GOT3 (cell line): ENCODE data around the gene ARHGAP21.

Experiments used
- DNase-seq: peaks from one replicate; lab custom pipeline; 2025; ENCODE audit warnings: mixed read lengths; lab: John Stamatoyannopoulos, UW

ARHGAP21 gene

DNA sequence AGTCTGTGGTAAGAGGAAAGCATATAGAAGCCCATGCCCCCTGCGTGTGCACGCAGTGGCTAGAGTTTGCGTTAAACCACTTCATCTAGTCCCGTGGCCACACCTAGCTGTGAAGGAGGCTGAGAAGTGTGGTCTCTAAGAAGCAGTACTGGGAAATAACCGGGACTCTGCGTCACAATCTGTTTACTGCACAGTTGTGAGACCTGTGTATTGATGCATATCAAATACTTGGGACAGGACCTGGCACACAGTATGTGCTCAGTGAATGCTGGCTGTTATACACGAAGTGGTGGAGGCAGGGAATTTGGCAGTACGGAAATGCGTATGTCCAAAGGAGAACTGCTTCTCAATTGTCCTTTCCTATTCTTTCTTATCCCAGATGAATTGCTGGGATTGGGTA is 149.5 kb downstream of the ARHGAP21 start:
- no peak for DNase-seq

DNA sequence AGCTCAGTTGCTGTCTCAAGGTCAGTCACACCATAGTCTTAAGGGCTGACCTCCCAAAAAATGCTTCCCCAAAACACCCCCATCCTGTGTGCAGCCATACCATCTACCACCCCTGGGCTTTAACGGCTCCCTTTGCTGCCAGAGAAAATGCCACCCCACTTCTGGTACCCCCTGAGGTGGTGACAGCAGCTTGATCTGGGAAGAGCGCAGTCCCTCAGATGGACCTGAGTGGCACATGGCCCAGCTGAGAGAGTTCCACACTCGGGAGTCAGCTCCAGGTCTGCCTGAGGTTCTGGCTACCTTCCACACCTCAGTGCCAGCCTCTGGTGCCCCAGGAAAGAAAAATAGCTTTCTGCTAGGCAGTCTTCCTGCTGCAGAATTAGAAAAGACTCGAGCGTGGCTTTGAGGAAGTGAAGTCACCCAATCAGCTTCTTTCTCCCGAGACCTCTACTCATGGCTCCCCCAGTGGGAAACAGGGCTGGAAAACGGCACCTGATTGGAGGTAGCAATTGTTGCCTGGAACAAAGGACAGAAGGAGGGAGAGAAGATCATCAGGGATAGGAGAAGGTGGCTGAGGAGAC is 151.7 kb downstream of the ARHGAP21 start:
- DNase-seq, result no peak

DNA sequence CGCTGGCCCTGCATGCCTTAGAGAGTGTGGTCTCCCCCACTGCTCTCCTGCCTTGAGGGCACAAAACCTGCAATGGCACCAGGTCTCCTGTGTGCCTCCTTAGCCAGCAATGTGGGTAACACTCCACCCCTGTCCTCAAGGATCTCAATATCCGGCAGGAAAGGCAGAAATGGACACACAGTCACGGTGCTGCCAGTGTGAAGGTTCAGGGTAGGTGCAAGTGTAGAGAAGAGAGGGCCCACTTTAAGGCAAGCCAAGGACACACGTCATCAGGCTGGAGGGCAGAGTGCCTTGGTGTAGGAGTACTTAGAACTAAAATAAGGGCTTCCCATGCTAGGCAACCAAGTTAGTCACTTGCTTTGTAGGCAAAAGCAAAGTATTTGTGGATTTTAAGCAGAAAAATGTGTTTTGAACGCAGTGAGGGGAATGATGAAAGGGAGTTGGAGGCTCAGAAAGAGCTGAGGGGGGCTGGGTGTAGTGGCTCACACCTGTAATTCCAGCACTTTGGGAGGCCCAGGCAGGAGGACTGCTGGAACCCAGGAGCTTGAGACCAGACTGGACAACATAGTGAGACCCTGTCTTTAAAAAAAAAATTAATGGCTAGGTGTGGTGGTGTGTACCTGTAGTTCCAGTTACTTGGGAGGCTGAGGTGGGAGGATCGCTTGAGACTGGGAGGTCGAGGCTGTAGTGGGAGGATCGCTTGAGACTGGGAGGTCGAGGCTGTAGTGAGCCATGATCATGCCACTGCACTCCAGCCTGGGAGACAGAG is 152.8 kb downstream of the ARHGAP21 start:
- no peak for DNase-seq

DNA sequence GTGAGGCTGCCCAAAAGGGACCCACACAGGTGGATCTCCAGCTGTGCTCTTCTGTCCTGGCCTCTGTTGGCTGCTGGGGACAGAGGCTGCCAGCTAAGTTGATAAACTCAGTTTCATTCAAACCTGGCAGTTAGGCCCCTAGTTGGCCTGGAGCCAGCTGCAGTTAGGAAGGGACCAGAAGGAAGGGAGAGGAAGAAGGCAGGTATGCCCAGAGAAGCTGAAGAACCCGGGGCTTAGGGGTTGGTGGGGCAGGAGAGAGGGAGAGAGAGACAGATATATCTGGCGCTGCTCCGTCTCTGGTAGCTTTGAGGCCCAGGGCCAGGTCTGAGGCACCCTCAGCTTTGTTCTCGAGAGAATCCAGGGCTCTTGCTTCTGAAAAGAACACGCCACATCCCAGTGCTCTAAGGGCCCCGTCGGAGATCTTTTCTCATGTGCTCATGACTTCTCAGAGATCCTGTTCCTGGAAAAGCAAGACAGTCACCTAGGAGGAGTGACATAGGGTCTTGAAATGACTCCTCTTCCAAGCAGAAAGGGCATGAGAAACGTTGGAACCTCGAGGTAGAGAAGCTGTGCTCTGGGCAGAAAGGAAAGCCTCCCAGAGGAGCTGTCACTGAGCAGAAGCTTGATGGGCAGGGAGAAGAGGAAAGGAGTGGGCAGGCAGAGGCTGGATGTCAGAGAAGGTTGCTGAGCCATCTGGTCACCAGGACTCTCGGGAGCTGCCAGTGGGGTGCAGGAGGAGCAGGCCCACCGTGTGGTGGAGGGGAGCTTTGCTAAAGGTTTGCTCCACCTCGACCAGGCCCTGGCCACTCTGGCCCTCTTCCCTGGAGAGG is 153.6 kb downstream of the ARHGAP21 start:
- DNase-seq, result no peak

DNA sequence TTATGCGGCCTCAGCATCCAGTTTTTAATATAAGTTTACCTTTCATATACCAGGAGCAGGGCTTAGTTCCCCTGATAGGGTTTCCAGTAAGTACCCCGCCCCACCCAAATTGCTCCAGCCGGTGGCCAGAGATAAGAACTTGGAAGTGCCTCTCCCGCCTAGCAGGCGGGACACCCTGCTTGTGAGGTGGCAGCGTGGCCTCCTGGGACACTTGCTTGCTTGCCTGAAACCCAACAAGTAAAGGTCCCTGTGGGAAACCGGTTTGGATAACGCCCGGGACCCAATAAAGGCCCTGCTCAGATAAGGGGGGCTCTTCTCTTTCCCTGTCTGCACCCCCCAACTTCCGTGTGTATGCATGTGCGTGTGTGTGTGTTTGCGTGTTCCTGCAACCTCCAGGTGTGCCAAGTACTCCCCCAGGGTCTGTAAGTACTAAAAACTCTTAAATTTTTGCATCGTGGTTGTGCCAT is 154.3 kb downstream of the ARHGAP21 start:
- no peak for DNase-seq

DNA sequence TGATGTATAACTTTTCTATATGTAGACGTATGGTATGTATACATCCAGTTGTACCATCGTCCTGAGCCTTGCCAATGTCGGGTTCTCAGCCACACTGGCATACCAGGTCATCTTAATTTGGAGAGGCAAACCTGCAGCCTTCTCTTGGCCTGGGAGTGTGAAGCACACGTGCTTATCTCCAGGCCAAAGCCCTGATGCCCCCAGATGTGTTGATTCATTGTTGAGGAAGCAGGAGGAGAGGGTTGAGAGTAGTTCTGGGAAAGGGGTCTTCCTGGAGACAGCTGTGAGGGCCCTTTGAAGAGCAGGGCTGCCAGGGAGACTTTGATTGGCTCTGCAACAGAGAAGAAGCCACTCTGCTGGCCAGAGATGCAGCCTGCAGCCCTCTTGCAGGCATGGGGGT is 155.6 kb downstream of the ARHGAP21 start:
- no peak for DNase-seq

DNA sequence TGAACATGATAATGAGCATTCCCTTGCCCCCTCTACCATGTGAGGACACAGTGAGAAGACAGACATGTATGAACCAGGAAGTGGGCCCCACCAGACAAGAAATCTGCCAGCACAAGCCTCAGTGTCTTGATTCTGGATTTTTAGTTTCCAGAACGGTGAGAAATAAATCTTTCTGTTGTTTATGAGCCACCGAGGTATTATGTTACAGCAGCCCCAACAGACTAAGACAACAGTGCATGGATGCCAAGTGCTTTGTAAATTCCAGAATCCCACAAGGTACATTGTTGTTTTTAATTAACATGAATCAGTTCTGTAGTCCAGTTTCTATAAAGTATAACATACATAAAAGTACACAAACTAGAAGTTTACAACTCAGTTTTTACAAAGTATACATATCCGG is 162.2 kb downstream of the ARHGAP21 start:
- DNase-seq, result no peak

DNA sequence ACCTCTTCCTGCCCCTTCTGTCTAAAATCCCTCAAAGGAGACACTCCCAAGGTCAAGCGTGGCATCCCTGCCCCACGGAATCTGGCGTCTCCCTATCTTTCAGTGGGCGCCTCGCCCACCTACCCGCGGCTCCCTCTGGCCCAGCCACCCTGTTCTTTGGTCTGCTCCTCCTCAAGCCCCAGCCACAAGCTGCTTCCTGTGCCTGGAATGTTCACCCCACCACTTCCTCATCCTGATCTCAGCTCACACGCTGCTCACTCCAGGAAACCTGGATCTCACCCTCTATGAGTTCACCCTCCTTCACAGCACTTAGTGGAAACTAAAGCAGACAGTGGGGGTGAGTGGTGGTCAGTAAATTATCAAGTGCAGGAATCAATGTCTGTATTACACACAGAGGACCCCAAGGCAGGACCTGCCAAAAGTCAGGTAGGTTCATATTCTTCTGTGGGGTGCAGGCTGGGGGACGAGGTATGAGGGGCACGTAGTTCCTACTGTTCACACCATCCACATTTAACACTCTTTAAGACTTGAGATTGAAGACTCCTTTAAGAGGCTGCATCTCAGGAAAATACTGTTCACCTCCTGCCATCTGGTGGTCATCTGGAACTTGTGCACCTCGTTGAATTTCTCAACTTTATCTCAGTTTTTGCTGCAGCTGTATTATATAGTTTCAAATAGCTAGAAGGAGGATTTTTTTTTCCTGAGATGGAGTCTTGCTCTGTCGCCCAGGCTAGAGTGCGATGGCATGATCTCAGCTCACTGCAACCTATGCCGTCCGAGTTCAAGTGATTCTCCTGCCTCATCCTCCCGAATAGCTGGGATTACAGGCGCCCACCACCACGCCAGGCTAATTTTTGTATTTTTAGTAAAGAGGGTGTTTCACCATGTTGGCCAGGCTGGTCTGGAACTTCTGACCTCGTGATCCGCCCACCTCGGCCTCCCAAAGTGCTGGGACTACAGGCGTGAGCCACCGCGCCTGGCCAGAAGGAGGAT is 166.6 kb downstream of the ARHGAP21 start:
- DNase-seq, result no peak

DNA sequence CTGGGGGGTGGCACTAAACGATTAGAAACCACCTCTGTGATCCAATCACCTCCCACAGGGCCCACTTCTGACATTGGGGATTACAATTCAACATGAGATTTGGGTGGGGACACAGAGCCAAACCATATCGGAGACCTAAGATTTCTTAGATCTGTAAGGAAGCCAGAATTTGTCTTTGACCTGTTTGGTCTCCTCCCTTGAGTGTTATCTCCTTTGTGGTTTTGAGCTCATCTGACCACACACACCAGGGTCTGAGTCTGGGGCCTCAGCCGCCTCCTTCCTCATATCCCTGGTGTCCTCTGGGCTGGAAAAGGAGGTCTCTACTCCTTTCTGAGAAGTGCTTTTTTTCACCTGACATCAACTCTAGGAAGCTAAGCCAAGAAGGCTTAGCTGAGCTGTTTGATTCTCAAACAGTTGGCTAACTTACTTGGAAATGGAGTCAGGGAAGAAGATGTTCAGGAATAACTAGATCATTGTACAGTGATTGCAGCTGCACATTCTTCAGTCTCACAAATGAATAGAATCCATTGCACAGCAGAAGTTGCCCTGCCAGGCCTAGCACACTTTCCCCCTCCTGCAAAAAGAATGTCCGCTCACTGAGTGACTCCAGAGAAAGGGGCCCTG is 167.4 kb downstream of the ARHGAP21 start:
- no peak for DNase-seq

DNA sequence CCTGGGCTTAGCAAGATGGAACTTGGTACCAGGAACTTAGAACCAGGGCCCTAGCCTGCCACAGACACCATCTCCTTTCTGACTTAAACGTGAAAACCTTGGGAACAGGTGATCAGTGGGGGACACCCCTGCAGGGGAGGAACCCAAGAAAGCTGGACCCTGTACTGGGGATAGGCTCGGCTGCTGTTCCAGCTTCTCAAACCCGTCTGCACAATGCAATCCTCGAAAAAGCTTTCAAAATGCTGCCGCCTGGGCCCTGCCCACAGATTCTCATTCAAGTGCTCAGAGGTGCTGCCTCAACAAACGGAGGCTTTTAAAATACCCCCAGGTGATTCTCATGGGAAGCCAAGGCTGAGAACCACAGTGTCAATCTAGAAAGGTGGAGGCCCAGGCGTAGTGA is 169.7 kb downstream of the ARHGAP21 start:
- DNase-seq, result no peak

DNA sequence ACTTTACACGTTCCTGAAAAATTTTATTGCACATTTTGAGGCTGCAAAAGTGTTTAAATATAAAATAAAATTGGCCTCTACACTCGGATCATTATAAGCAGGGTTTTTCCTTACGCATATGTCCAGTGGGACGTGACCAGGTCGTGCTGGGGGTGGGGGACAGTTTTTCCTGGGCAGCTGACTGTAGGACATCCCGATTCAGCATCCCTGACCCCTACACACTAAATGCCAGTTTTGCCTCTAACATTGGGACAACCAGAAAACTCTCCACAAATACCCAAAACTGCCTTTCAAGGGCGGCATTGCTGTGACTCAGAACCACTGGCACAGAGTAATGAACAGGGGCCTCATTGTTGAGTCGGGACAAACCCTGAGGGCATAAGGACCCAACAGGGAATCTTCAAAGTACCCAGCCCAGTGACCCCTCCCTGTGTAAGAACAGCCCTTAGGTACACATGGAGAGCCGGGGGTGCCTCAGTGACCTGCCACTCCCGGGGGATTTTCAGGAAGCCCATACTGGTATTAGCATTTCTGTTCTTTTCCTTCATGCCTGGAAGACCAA is 170.6 kb downstream of the ARHGAP21 start:
- no peak for DNase-seq

DNA sequence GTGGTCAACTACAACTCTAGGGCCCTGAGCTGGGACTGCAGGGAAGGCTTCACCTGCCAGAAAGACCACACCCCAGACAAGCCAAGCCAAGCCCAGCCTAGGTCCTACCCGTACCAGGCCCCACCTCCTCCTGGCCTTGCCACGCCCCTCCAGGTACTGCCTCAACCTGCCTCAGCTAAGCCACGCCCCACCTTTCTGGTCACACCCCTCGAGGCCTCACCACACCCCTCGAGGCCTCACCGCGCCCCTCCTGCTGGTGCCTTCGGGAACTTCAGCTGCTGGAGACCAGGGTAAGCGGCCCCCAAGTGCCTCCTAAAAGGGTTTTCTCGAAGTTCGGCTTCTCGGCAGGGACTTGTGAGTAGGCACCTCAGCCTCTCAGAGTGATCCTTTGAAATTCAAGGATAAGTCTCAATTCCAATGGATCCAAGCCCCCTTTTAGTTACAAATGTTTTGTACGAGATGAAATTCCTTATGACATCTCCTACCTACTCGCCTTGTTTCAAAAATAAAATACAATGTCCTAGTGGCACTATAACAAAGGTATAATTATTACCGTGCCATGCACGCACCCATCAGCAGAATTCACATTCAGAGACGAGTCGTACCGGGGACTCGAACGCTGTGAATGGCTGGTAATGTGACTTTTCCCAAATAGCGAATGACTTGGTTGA is 171.2 kb downstream of the ARHGAP21 start:
- no peak for DNase-seq

DNA sequence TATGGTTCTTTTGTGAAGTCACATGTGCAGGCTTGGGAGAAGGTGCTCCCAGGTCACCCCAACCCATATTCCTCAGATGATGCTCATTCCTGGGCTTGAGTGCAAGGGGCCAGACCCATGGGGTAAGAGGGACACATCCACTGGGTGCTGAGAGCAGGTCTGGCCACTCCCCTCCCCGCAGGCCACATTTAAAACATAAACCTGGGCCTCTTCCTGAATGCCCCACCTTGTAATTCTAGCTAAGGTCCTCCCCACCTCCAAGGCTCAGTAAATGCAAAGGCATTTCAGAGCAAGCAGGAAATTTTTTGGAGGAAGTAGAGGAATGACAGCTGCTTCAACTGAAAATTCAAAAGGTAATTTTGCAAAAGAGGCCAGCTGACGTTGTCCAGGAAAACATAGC is 172.5 kb downstream of the ARHGAP21 start:
- DNase-seq, result no peak

DNA sequence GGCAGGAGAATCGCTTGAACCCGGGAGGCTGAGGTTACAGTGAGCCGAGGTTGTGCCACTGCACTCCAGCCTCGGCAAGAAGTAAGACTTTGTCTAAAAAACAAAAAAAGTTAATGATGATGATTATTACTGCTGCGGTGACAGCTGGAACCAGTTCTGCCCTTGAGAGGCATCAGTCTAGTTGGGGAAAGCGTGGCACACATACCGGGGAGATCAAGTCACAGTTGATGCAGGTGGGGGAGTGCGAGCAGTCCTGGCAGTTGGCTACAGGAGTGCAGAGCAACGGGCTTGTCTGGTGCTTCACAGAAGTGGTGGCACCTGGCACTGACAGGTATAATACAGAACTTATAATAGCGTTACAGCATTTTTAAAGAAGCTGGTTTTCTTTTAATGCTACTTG is 173.0 kb downstream of the ARHGAP21 start:
- DNase-seq, result no peak

DNA sequence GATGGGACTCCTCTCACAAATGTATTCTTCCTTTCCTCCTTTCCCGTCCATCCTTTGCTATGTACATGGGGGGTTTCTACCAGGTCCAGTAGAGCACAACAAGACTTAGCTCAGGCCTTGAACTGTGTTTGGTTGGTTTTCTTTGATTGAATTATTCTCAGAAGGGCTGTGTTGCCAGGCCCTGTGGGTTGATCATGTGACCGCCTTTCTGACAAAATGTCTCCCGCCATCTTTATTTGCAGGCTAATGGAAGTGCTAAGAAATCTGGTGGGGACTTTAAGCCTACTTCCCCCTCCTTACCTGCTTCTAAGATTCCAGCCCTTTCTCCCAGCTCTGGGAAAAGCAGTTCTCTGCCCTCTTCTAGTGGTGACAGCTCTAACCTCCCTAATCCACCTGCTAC is 178.1 kb downstream of the ARHGAP21 start:
- DNase-seq, result no peak

DNA sequence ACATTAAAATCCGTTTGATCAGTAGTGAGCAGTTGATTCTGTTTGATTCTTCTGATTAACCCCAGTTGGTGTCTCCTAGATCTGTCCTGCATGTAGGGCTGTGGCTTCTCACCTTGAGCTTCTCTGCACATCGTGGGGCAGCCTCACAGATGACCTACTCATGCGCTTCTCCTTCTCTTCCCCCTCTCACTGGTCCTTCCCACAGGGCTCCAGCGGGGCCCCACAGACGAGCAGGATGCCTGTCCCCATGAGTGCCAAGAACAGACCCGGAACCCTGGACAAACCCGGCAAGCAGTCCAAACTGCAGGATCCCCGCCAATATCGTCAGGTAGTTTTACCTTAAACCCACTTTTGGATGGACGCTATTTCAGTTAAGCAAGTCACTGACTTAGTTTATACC is 178.9 kb downstream of the ARHGAP21 start:
- DNase-seq, result no peak

DNA sequence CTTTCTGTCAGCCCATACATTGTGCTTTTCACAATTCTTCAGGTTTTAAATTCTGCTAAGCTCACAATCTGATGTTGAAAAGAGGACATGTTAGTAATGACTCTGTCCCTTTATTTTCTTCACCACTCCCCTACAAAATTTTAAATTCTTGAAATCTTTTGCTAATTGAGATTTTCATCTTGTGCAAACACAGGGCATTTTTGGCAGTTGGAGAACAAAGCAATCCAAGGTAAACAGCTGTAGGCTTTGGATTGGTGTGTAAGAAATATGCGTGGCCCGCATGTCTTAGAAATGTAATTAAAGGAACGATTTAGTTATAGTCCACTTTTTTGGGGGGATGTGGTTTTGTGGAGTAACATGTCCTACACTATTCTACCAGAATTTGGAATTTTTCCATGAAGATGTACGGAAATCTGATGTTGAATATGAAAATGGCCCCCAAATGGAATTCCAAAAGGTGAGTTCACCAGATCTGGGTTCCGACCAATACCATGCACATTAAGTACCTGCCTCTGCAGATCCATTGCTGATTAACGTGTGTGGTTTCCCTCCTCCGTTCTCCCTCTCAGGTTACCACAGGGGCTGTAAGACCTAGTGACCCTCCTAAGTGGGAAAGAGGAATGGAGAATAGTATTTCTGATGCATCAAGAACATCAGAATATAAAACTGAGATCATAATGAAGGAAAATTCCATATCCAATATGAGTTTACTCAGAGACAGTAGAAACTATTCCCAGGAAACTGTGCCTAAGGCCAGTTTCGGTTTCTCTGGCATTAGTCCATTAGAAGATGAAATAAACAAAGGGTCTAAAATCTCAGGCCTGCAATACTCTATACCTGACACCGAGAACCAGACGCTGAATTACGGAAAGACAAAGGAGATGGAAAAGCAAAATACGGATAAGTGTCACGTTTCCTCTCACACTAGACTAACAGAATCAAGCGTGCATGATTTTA is 181.1 kb downstream of the ARHGAP21 start:
- DNase-seq, result no peak

DNA sequence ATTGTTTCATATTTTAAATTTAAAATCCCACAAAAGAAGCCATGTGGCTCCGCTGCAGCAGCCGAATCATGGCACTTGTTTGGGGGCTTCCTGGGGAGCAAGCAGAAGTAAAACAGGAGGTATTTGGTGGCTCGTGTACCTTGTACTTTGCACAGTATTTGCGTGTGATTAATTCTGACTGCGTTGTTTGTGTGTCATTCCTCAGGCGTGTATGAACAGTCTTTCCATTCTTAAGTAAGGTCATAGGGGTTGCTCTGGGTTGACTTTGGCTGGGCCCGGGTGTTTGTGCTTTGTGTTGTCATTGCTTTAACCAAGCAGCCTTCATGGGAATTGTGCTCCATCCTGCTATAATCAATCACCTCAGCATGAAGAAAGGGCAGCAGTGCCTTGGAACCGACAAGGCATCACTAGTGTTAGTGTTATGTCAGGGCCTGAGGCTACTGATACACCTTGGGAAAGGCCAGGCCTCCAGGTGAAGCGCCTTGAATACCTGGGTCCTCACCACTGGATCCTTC is 182.4 kb downstream of the ARHGAP21 start:
- DNase-seq, result no peak

DNA sequence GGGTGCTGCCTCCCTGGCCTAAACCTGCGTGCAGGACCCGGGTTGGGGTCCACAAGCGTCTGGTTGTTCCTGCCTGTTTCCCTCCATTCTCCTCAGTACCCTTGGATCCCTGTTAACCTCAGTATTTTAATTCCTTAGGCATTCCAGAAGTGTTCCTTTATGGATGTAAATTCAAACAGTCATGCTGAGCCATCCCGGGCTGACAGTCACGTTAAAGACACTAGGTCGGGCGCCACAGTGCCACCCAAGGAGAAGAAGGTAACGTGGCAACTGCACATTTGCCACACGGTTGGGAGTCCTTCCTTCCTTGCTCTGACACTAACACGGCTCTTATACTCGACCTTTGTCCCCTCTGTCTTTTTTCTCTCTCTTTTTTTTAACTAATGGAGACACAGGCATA is 187.1 kb downstream of the ARHGAP21 start:
- DNase-seq, result no peak
